Epithelial cell of proximal tubule (primary cell): Measurements from ENCODE around the gene WDFY4. TPM values are rescaled to one million over a fixed set of nuclear protein-coding genes. Genes with fewer than 3 reads are reported as not detected.

Experiments
- DNase-seq: peaks from one replicate; pipeline ENCODE4 v3.0.0-alpha.2; 2011; ENCODE audit warnings: low read depth
- H3K4me3 ChIP-seq: 2 replicates; pipeline ENCODE4 v1.5.1; 2011; ENCODE audit warnings: low read depth, mild to moderate bottlenecking, low read length
- CTCF ChIP-seq: conservative IDR thresholded peaks from 2 replicates; pipeline ENCODE4 v1.5.1; 2012; ENCODE audit warnings: low read depth, mild to moderate bottlenecking, low read length
- total RNA-seq: library from RNA; depleted of rRNA; stranded (reverse); fragments of >200 nt; gene quantifications from 2 replicates; pipeline ENCODE4 v1.2.3, GENCODE V29; 2015

WDFY4 gene
- total RNA-seq, 1 donor from 2014 or later: not detected

GRCh38 chr10:48945441-48946130 is 260.9 kb downstream of the WDFY4 start:
- H3K4me3 ChIP-seq: no peak overlapping the region
- TF ChIP-seq CTCF: no peak
- DNase-seq: no peak

- H3K4me3 ChIP-seq: no peak overlapping the region
- TF ChIP-seq CTCF: no peak
- DNase-seq: no peak
Observed at GRCh38 chr10:48946332-48946731, 261.7 kb downstream of the WDFY4 start.

GRCh38 chr10:48946891-48947500 is 262.3 kb downstream of the WDFY4 start:
- no peak for DNase-seq
- TF ChIP-seq CTCF: no peak
- H3K4me3 ChIP-seq: no peak overlapping the region

- H3K4me3 ChIP-seq: no peak overlapping the region
- no peak for DNase-seq
- TF ChIP-seq CTCF: no peak
Observed at GRCh38 chr10:48947690-48948469, 263.2 kb downstream of the WDFY4 start.

GRCh38 chr10:48948470-48949037 is 263.9 kb downstream of the WDFY4 start:
- no peak for DNase-seq
- TF ChIP-seq CTCF: no peak

GRCh38 chr10:48951707-48952106 is 267.0 kb downstream of the WDFY4 start:
- H3K4me3 ChIP-seq: no peak overlapping the region
- no peak for TF ChIP-seq CTCF
- DNase-seq: no peak

More at GRCh38 chr10:48948470-48949037, 263.9 kb downstream of the WDFY4 start:
- no peak overlapping the region for H3K4me3 ChIP-seq
